Central memory CD8-positive, alpha-beta T cell (primary cell): ENCODE measurements around the gene FAM216A.

Experiments
- ATAC-seq: fragments of 150-1000 bp; cut with Tn5 transposase; replicated peaks from 2 replicates; pipeline ENCODE4 v1.10.0; 2022; ENCODE audit warnings: mild to moderate bottlenecking, moderate FRiP score, moderate number of reproducible peaks; ENCODE audit not compliant: poor library complexity, severe bottlenecking; ENCODE audit errors: extremely low read depth
- DNase-seq, 2 donors: peaks; one replicate each; pipeline ENCODE4 v3.0.0; 2021; ENCODE audit warnings: low spot score in 2 of 2
- H3K27ac Mint-ChIP-seq: one replicate; pipeline ENCODE4 v1.8.0; 2022; ENCODE audit warnings: low read depth, mild to moderate bottlenecking, moderate library complexity, mixed read lengths
- H3K27me3 Mint-ChIP-seq: one replicate; pipeline ENCODE4 v1.8.0; 2022; ENCODE audit warnings: mixed read lengths
- H3K36me3 Mint-ChIP-seq: one replicate; pipeline ENCODE4 v1.8.0; 2022; ENCODE audit warnings: mild to moderate bottlenecking, moderate library complexity, mixed read lengths; ENCODE audit not compliant: insufficient read depth
- H3K4me1 Mint-ChIP-seq: one replicate; pipeline ENCODE4 v1.8.0; 2022; ENCODE audit warnings: mixed read lengths
- H3K4me3 Mint-ChIP-seq: one replicate; pipeline ENCODE4 v1.8.0; 2022; ENCODE audit warnings: mild to moderate bottlenecking, moderate library complexity, mixed read lengths
- H3K9me3 Mint-ChIP-seq: one replicate; pipeline ENCODE4 v1.8.0; 2022; ENCODE audit warnings: mixed read lengths

The FAM216A gene

DNA sequence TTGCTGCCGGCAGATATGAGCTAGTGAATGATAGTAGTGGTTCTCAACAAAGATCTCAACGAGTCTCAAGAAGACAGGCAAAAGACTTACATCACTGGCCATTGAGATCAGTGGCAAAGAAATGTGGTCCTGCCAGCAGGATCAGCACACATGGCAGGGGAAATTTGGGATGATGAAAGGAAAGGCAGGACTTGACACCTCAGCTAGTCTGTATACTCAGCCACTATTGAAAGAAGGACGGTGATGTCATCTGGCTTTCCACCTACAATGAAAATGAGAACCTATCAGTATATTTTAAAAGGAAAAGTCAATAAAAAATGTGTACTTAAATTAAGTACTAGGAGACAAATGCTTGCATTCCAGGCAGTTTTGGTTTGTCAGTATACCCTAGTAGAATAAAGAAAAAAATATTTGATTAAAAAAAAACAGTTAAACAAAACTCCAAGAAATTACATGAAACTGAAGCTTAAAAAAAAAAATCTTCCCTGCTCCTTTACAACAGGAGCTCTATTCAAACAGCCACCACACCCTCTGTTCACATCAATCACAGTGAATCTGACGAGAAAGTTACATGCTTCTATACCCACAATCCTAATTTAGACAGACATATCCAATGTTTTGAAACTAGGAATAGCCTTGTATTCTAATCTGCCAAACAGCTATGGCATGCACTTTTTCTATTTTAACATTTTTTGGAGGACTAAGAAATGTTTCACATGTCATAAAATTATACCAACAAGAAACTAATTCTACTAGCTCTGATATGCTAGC, 68.4 kb downstream of the FAM216A start:
- ATAC-seq = no peak
- Mint-ChIP-seq H3K9me3 (no peaks in the 10 kb centered on the region), H3K36me3 (peaks cover 67% of the 10 kb centered on the region), H3K27me3 (no peaks in the 10 kb centered on the region), H3K27ac (no peak overlapping the region), H3K4me3 (no peak overlapping the region), H3K4me1 (no peaks in the 10 kb centered on the region)
- no peak for DNase-seq

DNA sequence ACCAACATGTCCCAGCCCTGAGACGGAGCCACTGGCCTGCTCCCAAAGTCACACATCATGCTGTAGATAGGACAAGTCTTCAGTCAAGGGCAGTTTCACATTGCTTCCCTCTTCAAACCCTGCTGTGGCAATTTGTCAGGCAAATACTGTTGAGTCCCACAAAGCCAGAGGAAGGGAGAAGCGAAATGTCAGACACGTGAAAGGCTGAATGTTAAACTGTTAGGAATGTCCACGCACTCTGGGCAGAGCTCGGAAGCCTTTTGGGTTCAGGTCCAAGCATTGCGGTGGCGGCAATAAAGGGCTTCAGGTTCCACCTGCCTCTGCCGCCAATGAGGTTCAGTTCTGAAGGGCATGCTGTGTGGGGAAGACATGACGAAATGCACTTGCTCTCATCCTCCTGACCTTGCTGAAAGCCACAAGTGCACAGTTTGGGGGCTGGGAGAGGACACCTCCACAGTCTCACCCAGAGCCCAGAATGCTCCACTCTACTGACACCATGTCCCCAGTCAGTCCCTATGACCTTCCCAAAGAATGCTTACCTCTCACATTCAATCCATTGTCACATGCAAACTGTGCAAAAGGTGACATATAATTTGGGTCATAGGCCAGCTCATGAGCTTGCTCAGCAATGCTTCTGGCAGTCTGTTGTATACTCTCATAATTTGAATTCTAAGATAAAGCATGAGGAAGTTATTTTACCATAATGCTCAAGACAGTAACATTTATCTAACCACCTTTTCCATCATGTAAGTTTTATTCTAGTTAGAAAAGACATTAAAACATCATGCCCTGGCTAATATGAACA, 69.2 kb downstream of the FAM216A start:
- ATAC-seq (no peak), DNase-seq (no peak)
- peaks cover 68% of the 10 kb centered on the region for H3K36me3 Mint-ChIP-seq
- H3K4me3 Mint-ChIP-seq = no peak overlapping the region
- no peaks in the 10 kb centered on the region for H3K9me3 Mint-ChIP-seq
- peaks cover 1% of the 10 kb centered on the region for H3K4me1 Mint-ChIP-seq
- no peak overlapping the region for H3K27ac Mint-ChIP-seq
- H3K27me3 Mint-ChIP-seq = no peaks in the 10 kb centered on the region

DNA sequence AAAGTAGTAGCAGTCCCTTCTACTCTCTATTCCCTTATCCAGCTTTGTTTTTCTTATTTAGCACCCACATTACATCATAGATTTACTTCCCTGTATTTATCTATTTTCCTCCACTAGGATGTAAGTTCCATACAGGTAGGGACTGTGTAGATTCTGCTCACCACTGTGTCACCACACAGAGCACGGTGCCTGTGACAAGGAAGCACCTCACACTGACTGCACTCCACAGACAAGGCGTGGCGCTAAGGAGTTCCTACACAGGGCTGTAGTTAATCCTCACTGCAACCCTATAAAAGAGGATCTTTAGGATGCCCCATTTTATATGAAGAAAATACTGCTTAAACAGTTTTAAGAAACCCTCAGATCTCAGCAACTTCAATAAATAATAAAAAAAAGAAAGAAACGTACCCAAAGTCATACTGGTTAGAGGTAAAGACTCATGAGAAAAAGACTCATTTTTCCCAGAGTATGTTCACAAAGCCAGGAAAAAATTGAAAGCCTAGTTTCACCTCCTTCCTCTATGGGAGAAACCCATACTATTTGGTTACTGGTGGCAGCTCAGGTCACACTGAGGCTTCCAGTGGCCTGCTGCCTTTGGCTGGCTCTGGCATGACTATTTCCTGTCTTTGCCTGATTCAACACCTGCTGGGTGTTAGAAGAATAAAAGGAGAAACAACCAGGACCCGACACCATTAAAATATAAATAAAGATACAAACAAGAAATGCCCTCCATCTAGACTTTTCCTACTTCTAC, 70.4 kb downstream of the FAM216A start:
- Mint-ChIP-seq H3K27ac (no peak overlapping the region), H3K4me3 (no peak overlapping the region), H3K9me3 (no peaks in the 10 kb centered on the region), H3K36me3 (peaks cover 71% of the 10 kb centered on the region), H3K27me3 (no peaks in the 10 kb centered on the region), H3K4me1 (peaks cover 11% of the 10 kb centered on the region)
- no peak for ATAC-seq
- DNase-seq = no peak
